Glutamatergic neuron (in vitro differentiated cells): Measurements from ENCODE around the gene HERPUD1. TPM values are rescaled to one million over a fixed set of nuclear protein-coding genes. Genes with fewer than 3 reads are reported as not detected.

Experiments
- DNase-seq: peaks from one replicate; pipeline ENCODE4 v3.0.0; 2022
- H3K27ac Mint-ChIP-seq: one replicate; pipeline ENCODE4 v1.8.0; 2020; ENCODE audit warnings: mild to moderate bottlenecking, mixed read lengths, inconsistent platforms; ENCODE audit not compliant: unreplicated experiment
- H3K27me3 Mint-ChIP-seq: one replicate; pipeline ENCODE4 v1.8.0; 2020; ENCODE audit warnings: mild to moderate bottlenecking, moderate library complexity, mixed read lengths, inconsistent platforms; ENCODE audit not compliant: unreplicated experiment
- H3K36me3 Mint-ChIP-seq: one replicate; pipeline ENCODE4 v1.8.0; 2020; ENCODE audit warnings: mild to moderate bottlenecking, mixed read lengths, inconsistent platforms; ENCODE audit not compliant: unreplicated experiment
- H3K4me1 Mint-ChIP-seq: one replicate; pipeline ENCODE4 v1.8.0; 2020; ENCODE audit warnings: mild to moderate bottlenecking, low read depth, mixed read lengths, inconsistent platforms; ENCODE audit not compliant: unreplicated experiment
- H3K4me3 Mint-ChIP-seq: one replicate; pipeline ENCODE4 v1.8.0; 2020; ENCODE audit warnings: mild to moderate bottlenecking, mixed read lengths, inconsistent platforms; ENCODE audit not compliant: unreplicated experiment
- H3K9me3 Mint-ChIP-seq: one replicate; pipeline ENCODE4 v1.8.0; 2020; ENCODE audit warnings: mild to moderate bottlenecking, moderate library complexity, mixed read lengths, inconsistent platforms; ENCODE audit not compliant: unreplicated experiment
- CTCF ChIP-seq: fragments of 200-600 bp; sonication (generic); IDR thresholded peaks from one replicate; pipeline ENCODE4 v1.5.0; 2021; ENCODE audit not compliant: partially characterized antibody, unreplicated experiment
- total RNA-seq: library from RNA; stranded (reverse); fragmentation: NEBNext Ultra II Directional; extraction: Animal tissue kit (Norgen Biotek cat#: 25700); gene quantifications from one replicate; pipeline ENCODE4 v1.2.1, GENCODE V29; 2021; ENCODE audit not compliant: unreplicated experiment

Gene HERPUD1
- total RNA-seq, 1 donor from 2014 or later, result 160 TPM

GRCh38 chr16:56982695-56983094 is 50.8 kb downstream of the HERPUD1 start:
- no peak for TF ChIP-seq CTCF
- Mint-ChIP-seq H3K9me3 (peaks cover 2% of the 10 kb centered on the region), H3K4me3 (no peak overlapping the region), H3K36me3 (no peaks in the 10 kb centered on the region), H3K27me3 (no peaks in the 10 kb centered on the region), H3K27ac (peak overlapping the region; percentile 38), H3K4me1 (peaks cover 6% of the 10 kb centered on the region)
- DNase-seq, result no peak

GRCh38 chr16:56983211-56983751 is 51.3 kb downstream of the HERPUD1 start:
- Mint-ChIP-seq H3K27ac (no peak overlapping the region), H3K36me3 (no peaks in the 10 kb centered on the region), H3K27me3 (no peaks in the 10 kb centered on the region), H3K9me3 (peaks cover 2% of the 10 kb centered on the region), H3K4me3 (no peak overlapping the region), H3K4me1 (peaks cover 6% of the 10 kb centered on the region)
- TF ChIP-seq CTCF, result no peak
- no peak for DNase-seq

- Mint-ChIP-seq H3K4me3 (no peak overlapping the region), H3K9me3 (peaks cover 2% of the 10 kb centered on the region), H3K27ac (no peak overlapping the region), H3K36me3 (no peaks in the 10 kb centered on the region), H3K4me1 (peaks cover 6% of the 10 kb centered on the region), H3K27me3 (peaks cover 2% of the 10 kb centered on the region)
- no peak for DNase-seq
- TF ChIP-seq CTCF, result no peak
Measured at GRCh38 chr16:56984639-56985038, 52.7 kb downstream of the HERPUD1 start.

- peak; percentile 44 for DNase-seq
- Mint-ChIP-seq H3K27ac (no peak overlapping the region), H3K36me3 (no peaks in the 10 kb centered on the region), H3K4me3 (no peak overlapping the region), H3K4me1 (peaks cover 8% of the 10 kb centered on the region), H3K27me3 (peaks cover 9% of the 10 kb centered on the region), H3K9me3 (peaks cover 2% of the 10 kb centered on the region)
- no peak for TF ChIP-seq CTCF
Measured at GRCh38 chr16:56985288-56985961, 53.5 kb downstream of the HERPUD1 start.

- Mint-ChIP-seq H3K9me3 (peaks cover 2% of the 10 kb centered on the region), H3K27me3 (peaks cover 10% of the 10 kb centered on the region), H3K4me3 (no peak overlapping the region), H3K27ac (no peak overlapping the region), H3K4me1 (peaks cover 8% of the 10 kb centered on the region), H3K36me3 (no peaks in the 10 kb centered on the region)
- no peak for TF ChIP-seq CTCF
- no peak for DNase-seq
Measured at GRCh38 chr16:56985962-56986360, 54.0 kb downstream of the HERPUD1 start.
